MM.1S (cell line): ENCODE measurements around the gene NTN5.

Experiments used
- CTCF ChIP-seq: fragments of 300-600 bp; sonication (generic); IDR thresholded peaks from 2 replicates; pipeline ENCODE4 v1.5.1; 2016; ENCODE audit warnings: antibody characterized with exemption, low read length, mixed read lengths
- EZH2 ChIP-seq: fragments of 300-600 bp; sonication (generic); optimal IDR thresholded peaks from 2 replicates; pipeline ENCODE3; 2017; ENCODE audit warnings: low read depth, mild to moderate bottlenecking, antibody characterized with exemption, low read length, mixed read lengths
- EZH2phosphoT487 ChIP-seq: fragments of 300-600 bp; sonication (generic); IDR thresholded peaks from 2 replicates; pipeline ENCODE4 v1.6.1; 2018; ENCODE audit warnings: antibody characterized with exemption, low read length

GRCh38 chr19:48719263-48720171, 46.7 kb upstream of the NTN5 start, which contains the start of gene MAMSTR:
- no peak for TF ChIP-seq CTCF
- no peak for TF ChIP-seq EZH2phosphoT487
- no peak for TF ChIP-seq EZH2
